HL-60 (cell line): Measurements from ENCODE around the gene IMMP2L.
"Not testable (repeated sequence)": the region's sequence is repeated elsewhere in the genome, so short reads cannot be mapped to it uniquely, and the experiment has no call there.

ENCODE experiments used
- DNase-seq, 2 experiments: peaks; one replicate each; pipeline ENCODE4 v3.0.0-alpha.2; 2010 to 2020; ENCODE audit warnings: low read depth in 1 of 2, low spot score in 1 of 2
- H3K27ac ChIP-seq: fragments of 250-450 bp; sonication (Bioruptor Pico); replicated peaks from 2 replicates; pipeline ENCODE4 v1.5.1; 2020; ENCODE audit warnings: mild to moderate bottlenecking, moderate library complexity
- H3K27me3 ChIP-seq: fragments of 250-450 bp; sonication (Bioruptor Pico); 2 replicates; pipeline ENCODE4 v1.5.1; 2021; ENCODE audit warnings: mild to moderate bottlenecking, moderate library complexity; ENCODE audit not compliant: insufficient read depth, poor library complexity, severe bottlenecking
- H3K4me3 ChIP-seq: replicated peaks from 2 replicates; pipeline ENCODE4 v1.5.1; 2011; ENCODE audit warnings: mild to moderate bottlenecking, control low read depth, low read length; ENCODE audit not compliant: insufficient read depth
- GABPA ChIP-seq: IDR thresholded peaks from 2 replicates; pipeline ENCODE4 v1.6.1; 2012; ENCODE audit warnings: low read depth
- POLR2AphosphoS5 ChIP-seq: IDR thresholded peaks from 2 replicates; pipeline ENCODE4 v1.6.1; 2012; ENCODE audit warnings: low read depth
- SPI1 ChIP-seq: IDR thresholded peaks from 2 replicates; pipeline ENCODE4 v1.6.1; 2012; ENCODE audit warnings: low read depth, mild to moderate bottlenecking, borderline replicate concordance
- TF ChIP-seq, protein P1 (sequence below): IDR thresholded peaks from 2 replicates; pipeline ENCODE4 v1.6.1; 2012; ENCODE audit warnings: low read depth; ENCODE audit not compliant: insufficient replicate concordance
- TF ChIP-seq, protein P2 (sequence below): IDR thresholded peaks from one replicate; pipeline ENCODE4 v1.5.1; 2011; ENCODE audit warnings: low read length, control low read depth, inconsistent platforms; ENCODE audit not compliant: insufficient read depth

IMMP2L gene

DNA sequence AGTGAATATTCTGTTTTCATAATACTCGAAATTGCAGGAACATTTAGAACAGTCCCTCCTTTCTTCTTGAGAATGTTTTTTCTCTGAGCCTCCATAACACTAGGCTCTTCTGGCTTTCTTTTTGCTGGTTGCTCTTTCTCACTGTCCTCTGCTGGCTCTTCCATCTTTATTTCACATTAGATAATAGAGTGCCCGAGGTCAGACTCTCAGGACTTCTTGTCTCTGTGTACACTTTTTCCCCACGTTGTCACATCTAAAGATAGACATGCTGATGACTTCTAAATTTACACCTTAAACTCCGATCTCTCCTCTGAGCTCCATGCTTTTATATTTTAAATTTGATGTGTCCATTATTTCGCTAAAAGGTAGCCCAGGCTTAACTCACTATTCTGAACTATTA, 486.8 kb downstream of the IMMP2L start:
- no peak overlapping the region for H3K4me3 ChIP-seq
- H3K27me3 ChIP-seq, result no peaks in the 10 kb centered on the region
- H3K27ac ChIP-seq, result no peak overlapping the region
- no peak for DNase-seq
- TF ChIP-seq POLR2AphosphoS5, result no peak

DNA sequence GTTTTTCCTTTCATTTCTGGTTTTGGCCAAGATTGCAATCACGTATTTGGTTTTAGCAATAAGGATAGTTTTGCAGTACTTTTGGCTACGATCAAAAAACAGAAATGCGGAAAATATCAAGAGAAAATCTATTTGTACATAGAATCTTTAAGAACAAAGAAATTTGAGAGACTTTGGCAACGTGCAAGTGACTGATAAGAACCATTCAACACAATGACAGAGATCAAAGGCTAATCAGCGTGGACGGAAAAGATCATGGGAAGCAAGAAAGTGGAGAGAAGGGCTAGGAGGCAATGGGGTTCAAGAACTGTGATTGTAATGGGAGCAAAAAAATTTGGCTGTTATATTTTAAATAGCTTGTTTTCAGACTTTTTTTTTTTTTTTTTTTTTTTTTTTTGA, 487.5 kb downstream of the IMMP2L start:
- no peak for DNase-seq

DNA sequence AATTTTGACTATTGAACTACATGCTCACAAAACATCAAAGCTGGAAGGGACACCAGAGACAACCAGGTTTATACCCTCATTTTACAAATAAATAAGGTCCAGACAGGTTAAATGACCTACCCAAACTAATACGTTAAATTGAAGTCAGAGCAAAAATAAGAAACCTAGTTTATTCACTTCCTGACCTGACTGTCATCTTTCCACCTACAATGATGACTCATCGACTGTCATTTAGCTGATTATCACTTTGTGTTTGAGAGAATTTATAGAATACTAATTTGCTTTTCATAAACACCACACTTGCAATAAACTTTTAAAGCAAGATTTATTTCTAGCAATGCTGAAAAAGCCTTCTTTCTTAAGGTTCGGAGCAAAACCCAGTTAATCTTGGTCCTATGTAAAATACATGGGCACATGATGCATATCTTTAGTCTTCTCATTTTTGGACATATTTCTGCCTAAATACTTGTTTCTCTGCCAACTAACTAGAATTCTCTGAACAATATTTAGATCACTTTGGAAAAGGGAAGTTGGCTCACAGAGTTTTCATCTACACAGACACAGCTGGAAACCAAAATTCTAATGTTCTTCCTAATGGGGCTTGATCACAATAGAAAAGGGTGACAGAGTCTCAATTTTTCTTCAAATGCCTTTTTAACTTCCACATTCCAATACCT, 488.1 kb downstream of the IMMP2L start:
- H3K4me3 ChIP-seq, result no peak overlapping the region
- no peak for TF ChIP-seq GABPA
- peak; percentile 21; the same call in 1 of the 2 replicates for TF ChIP-seq SPI1
- TF ChIP-seq, protein P1, sequence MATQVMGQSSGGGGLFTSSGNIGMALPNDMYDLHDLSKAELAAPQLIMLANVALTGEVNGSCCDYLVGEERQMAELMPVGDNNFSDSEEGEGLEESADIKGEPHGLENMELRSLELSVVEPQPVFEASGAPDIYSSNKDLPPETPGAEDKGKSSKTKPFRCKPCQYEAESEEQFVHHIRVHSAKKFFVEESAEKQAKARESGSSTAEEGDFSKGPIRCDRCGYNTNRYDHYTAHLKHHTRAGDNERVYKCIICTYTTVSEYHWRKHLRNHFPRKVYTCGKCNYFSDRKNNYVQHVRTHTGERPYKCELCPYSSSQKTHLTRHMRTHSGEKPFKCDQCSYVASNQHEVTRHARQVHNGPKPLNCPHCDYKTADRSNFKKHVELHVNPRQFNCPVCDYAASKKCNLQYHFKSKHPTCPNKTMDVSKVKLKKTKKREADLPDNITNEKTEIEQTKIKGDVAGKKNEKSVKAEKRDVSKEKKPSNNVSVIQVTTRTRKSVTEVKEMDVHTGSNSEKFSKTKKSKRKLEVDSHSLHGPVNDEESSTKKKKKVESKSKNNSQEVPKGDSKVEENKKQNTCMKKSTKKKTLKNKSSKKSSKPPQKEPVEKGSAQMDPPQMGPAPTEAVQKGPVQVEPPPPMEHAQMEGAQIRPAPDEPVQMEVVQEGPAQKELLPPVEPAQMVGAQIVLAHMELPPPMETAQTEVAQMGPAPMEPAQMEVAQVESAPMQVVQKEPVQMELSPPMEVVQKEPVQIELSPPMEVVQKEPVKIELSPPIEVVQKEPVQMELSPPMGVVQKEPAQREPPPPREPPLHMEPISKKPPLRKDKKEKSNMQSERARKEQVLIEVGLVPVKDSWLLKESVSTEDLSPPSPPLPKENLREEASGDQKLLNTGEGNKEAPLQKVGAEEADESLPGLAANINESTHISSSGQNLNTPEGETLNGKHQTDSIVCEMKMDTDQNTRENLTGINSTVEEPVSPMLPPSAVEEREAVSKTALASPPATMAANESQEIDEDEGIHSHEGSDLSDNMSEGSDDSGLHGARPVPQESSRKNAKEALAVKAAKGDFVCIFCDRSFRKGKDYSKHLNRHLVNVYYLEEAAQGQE, result no peak
- TF ChIP-seq, protein P2, sequence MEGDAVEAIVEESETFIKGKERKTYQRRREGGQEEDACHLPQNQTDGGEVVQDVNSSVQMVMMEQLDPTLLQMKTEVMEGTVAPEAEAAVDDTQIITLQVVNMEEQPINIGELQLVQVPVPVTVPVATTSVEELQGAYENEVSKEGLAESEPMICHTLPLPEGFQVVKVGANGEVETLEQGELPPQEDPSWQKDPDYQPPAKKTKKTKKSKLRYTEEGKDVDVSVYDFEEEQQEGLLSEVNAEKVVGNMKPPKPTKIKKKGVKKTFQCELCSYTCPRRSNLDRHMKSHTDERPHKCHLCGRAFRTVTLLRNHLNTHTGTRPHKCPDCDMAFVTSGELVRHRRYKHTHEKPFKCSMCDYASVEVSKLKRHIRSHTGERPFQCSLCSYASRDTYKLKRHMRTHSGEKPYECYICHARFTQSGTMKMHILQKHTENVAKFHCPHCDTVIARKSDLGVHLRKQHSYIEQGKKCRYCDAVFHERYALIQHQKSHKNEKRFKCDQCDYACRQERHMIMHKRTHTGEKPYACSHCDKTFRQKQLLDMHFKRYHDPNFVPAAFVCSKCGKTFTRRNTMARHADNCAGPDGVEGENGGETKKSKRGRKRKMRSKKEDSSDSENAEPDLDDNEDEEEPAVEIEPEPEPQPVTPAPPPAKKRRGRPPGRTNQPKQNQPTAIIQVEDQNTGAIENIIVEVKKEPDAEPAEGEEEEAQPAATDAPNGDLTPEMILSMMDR, result no peak
- no peak for TF ChIP-seq POLR2AphosphoS5
- H3K27ac ChIP-seq, result no peak overlapping the region
- H3K27me3 ChIP-seq, result no peaks in the 10 kb centered on the region
- DNase-seq, result no peak

More for the DNA sequence above, 487.5 kb downstream of the IMMP2L start:
- Histone ChIP-seq H3K4me3 (no peak overlapping the region), H3K27ac (no peak overlapping the region), H3K27me3 (no peaks in the 10 kb centered on the region)
- TF ChIP-seq GABPA (no peak), SPI1 (no peak), POLR2AphosphoS5 (no peak)
- TF ChIP-seq, protein P1, result no peak
- TF ChIP-seq, protein P2, result no peak

DNA sequence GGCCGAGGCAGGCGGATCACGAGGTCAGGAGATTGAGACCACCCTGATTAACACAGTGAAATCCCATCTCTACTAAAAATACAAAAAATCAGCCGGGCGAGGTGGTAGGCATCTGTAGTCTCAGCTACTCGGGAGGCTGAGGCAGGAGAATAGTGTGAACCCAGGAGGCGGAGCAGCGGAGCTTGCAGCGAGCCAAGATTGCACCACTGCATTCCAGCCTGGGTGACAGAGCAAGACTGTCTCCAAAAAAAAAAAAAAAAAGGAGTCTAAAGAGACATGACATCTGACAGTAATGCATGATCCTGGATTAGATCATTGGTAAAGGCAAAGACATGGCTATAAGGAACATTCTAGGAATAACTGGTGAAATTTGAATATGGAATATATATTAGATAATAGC, 489.6 kb downstream of the IMMP2L start:
- H3K4me3 ChIP-seq, DNase-seq, H3K27ac ChIP-seq, H3K27me3 ChIP-seq: not testable (repeated sequence)

DNA sequence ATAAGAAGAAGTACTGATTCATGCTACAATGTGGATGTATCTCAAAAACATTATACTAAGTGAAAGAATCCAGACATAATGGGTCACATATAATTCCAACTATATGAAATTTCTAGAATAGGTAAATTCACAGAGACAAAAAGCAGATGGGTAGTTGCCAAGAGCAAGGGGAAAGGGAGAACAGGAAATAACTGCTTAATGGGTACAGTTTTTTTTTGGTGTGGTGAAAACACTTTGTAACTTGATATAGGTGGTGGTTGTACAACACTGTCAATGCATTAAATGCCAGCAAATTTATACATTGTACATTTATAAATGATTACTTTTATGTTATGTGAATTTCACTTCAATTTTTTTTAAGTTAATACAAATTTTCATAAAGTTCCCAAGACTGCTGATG, 490.7 kb downstream of the IMMP2L start:
- Histone ChIP-seq H3K27ac (no peak overlapping the region), H3K4me3 (no peak overlapping the region), H3K27me3 (no peaks in the 10 kb centered on the region)
- TF ChIP-seq, protein P1, result no peak
- TF ChIP-seq, protein P2, result no peak
- TF ChIP-seq POLR2AphosphoS5 (no peak), SPI1 (no peak)
- no peak for DNase-seq
